DND-41 (cell line): Measurements from ENCODE around the gene TRANK1.

Source experiments
- ATAC-seq: fragments of 200-7000 bp; cut with Tn5 transposase; 3 replicates; pipeline ENCODE4 v1.9.1; 2021; ENCODE audit warnings: low read depth; ENCODE audit not compliant: insufficient read depth
- DNase-seq: peaks from one replicate; pipeline ENCODE4 v3.0.0-alpha.2; 2020
- H2AFZ ChIP-seq: 2 replicates; pipeline ENCODE4 v1.6.0; 2012; ENCODE audit warnings: low read depth, low read length
- H3K27ac ChIP-seq: 2 replicates; pipeline ENCODE4 v1.5.1; 2012; ENCODE audit warnings: low read length, inconsistent platforms
- H3K27me3 ChIP-seq: fragments of 200-600 bp; sonication (generic); 2 replicates; pipeline ENCODE4 v1.6.0; 2012; ENCODE audit warnings: low read length, mild to moderate bottlenecking, inconsistent platforms; ENCODE audit not compliant: insufficient read depth, poor library complexity
- H3K36me3 ChIP-seq: 2 replicates; pipeline ENCODE4 v1.5.1; 2012; ENCODE audit warnings: low read length, inconsistent platforms; ENCODE audit not compliant: insufficient read depth
- H3K4me1 ChIP-seq: 2 replicates; pipeline ENCODE4 v1.5.1; 2012; ENCODE audit warnings: mild to moderate bottlenecking, low read length; ENCODE audit not compliant: insufficient read depth
- H3K4me2 ChIP-seq: 2 replicates; pipeline ENCODE4 v1.6.0; 2012; ENCODE audit warnings: mild to moderate bottlenecking, moderate library complexity, low read length, inconsistent platforms; ENCODE audit not compliant: insufficient read depth
- H3K4me3 ChIP-seq, 2 experiments: fragments of 200-600 bp in 1 of 2; shearing (Covaris generic) in 1 of 2; 2 replicates each; pipeline ENCODE4 v1.5.1; 2012 to 2016; ENCODE audit warnings: inconsistent platforms in 2 of 2, low read length in 2 of 2, mild to moderate bottlenecking in 2 of 2, low read depth in 1 of 2, moderate library complexity in 1 of 2
- H3K79me2 ChIP-seq: 2 replicates; pipeline ENCODE4 v1.6.0; 2012; ENCODE audit warnings: low read length, inconsistent platforms; ENCODE audit not compliant: insufficient read depth
- H3K9ac ChIP-seq: 2 replicates; pipeline ENCODE4 v1.6.0; 2012; ENCODE audit warnings: low read depth, mild to moderate bottlenecking, inconsistent platforms, low read length, moderate library complexity
- H3K9me3 ChIP-seq: 2 replicates; pipeline ENCODE4 v1.5.1; 2012; ENCODE audit warnings: low read length, moderate library complexity, mild to moderate bottlenecking, inconsistent platforms; ENCODE audit not compliant: insufficient read depth, severe bottlenecking
- H4K20me1 ChIP-seq: 2 replicates; pipeline ENCODE4 v1.6.0; 2012; ENCODE audit warnings: low read length; ENCODE audit not compliant: insufficient read depth
- CTCF ChIP-seq: IDR thresholded peaks from 2 replicates; pipeline ENCODE4 v1.5.1; 2012; ENCODE audit warnings: borderline replicate concordance, low read length, moderate library complexity, mild to moderate bottlenecking; ENCODE audit not compliant: poor library complexity, severe bottlenecking; ENCODE audit errors: extremely low read depth
- EZH2 ChIP-seq: IDR thresholded peaks from 3 replicates; pipeline ENCODE4 v1.6.1; 2012; ENCODE audit warnings: borderline replicate concordance, low read depth, mild to moderate bottlenecking, moderate library complexity, low read length, inconsistent platforms; ENCODE audit not compliant: severe bottlenecking

Gene TRANK1

GRCh38 chr3:36804295-36805055 is 140.4 kb downstream of the TRANK1 start:
- ATAC-seq (0 out of 3 replicates have a peak, but pooled peaks have one; percentile 33), DNase-seq (peak; percentile 36)
- TF ChIP-seq CTCF (no peak), EZH2 (no peak)
- no peak overlapping the region for H3K9ac ChIP-seq
- no peak overlapping the region for H3K4me3 ChIP-seq
- H2AFZ ChIP-seq = no peak overlapping the region
- no peak overlapping the region for H3K4me2 ChIP-seq
- H3K36me3 ChIP-seq = no peaks in the 10 kb centered on the region
- H3K27ac ChIP-seq = no peak overlapping the region
- no peaks in the 10 kb centered on the region for H3K79me2 ChIP-seq
- no peaks in the 10 kb centered on the region for H3K27me3 ChIP-seq
- H3K9me3 ChIP-seq = peaks cover 12% of the 10 kb centered on the region
- no peaks in the 10 kb centered on the region for H3K4me1 ChIP-seq
- H4K20me1 ChIP-seq = no peaks in the 10 kb centered on the region

- Histone ChIP-seq H3K36me3 (no peaks in the 10 kb centered on the region), H2AFZ (no peak overlapping the region), H3K4me2 (no peak overlapping the region), H3K9ac (no peak overlapping the region), H3K4me3 (no peak overlapping the region), H3K27me3 (no peaks in the 10 kb centered on the region), H3K9me3 (peaks cover 12% of the 10 kb centered on the region), H3K4me1 (no peaks in the 10 kb centered on the region), H4K20me1 (no peaks in the 10 kb centered on the region), H3K79me2 (no peaks in the 10 kb centered on the region), H3K27ac (no peak overlapping the region)
- ATAC-seq = no peak
- DNase-seq = no peak
- TF ChIP-seq CTCF = no peak
- TF ChIP-seq EZH2 = no peak
Measured at GRCh38 chr3:36803091-36803791, 141.6 kb downstream of the TRANK1 start.

GRCh38 chr3:36800533-36801116 is 144.2 kb downstream of the TRANK1 start:
- H3K4me1 ChIP-seq = no peaks in the 10 kb centered on the region
- no peaks in the 10 kb centered on the region for H4K20me1 ChIP-seq
- no peak overlapping the region for H3K4me2 ChIP-seq
- H3K79me2 ChIP-seq = no peaks in the 10 kb centered on the region
- H3K27ac ChIP-seq = no peak overlapping the region
- H3K9ac ChIP-seq = no peak overlapping the region
- H3K9me3 ChIP-seq = peaks cover 4% of the 10 kb centered on the region
- H3K36me3 ChIP-seq = no peaks in the 10 kb centered on the region
- H2AFZ ChIP-seq = no peak overlapping the region
- DNase-seq (no peak), ATAC-seq (no peak)
- H3K4me3 ChIP-seq = no peak overlapping the region
- no peak for TF ChIP-seq EZH2
- no peak for TF ChIP-seq CTCF
- no peaks in the 10 kb centered on the region for H3K27me3 ChIP-seq
